ENCODE measurements around the gene SKAP1.

DNA sequence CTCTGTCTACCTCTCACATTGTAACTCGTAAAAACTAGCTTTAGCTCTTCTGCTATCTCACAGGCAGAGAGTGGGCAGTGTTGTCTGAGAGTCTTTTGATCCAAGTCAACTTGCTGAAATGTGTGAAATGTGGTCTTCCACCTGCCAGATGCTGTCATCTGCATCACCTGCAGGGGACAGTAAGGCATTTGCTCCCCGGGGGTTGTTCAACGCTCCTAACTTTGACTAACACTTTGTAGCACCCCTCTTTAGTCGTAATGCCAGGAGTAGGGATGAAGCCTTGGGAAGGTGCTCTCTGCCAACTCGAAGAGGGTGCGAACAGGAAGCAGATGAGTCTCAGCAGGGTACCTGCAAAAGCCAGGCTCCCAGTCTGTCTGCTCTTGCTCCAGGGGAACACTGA lies 286.4 kb downstream of the SKAP1 start:
- TF ChIP-seq, protein P1, sequence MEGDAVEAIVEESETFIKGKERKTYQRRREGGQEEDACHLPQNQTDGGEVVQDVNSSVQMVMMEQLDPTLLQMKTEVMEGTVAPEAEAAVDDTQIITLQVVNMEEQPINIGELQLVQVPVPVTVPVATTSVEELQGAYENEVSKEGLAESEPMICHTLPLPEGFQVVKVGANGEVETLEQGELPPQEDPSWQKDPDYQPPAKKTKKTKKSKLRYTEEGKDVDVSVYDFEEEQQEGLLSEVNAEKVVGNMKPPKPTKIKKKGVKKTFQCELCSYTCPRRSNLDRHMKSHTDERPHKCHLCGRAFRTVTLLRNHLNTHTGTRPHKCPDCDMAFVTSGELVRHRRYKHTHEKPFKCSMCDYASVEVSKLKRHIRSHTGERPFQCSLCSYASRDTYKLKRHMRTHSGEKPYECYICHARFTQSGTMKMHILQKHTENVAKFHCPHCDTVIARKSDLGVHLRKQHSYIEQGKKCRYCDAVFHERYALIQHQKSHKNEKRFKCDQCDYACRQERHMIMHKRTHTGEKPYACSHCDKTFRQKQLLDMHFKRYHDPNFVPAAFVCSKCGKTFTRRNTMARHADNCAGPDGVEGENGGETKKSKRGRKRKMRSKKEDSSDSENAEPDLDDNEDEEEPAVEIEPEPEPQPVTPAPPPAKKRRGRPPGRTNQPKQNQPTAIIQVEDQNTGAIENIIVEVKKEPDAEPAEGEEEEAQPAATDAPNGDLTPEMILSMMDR (IDR thresholded peaks at IDR 0.05), result no peak
- TF ChIP-seq POLR2A (IDR thresholded peaks at IDR 0.05; ENCODE audit: low read depth), result no peak

Measured in esophagus muscularis mucosa (tissue), 3 donors.